Calu3 (cell line): Measurements from ENCODE around the gene HLA-F. TPM values are rescaled to one million over a fixed set of nuclear protein-coding genes. Genes with fewer than 3 reads are reported as not detected.

Source experiments
- BruUV-seq: library from RNA; stranded (reverse); fragments of 400-500 nt; replicated peaks from 2 replicates; lab custom pipeline; 2021; lab: Mats Ljungman, UMichigan
- CTCF ChIA-PET: fragments of 300-600 bp; sonication (Branson Sonifier 250); formaldehyde crosslinking; loops from one replicate; lab custom pipeline; 2022; ENCODE audit warnings: antibody characterized with exemption; lab: Charles Lee
- DNase-seq: peaks from one replicate; pipeline ENCODE4 v3.0.0; 2022
- H3K27ac Mint-ChIP-seq: one replicate; pipeline ENCODE4 v1.8.0; 2022; ENCODE audit warnings: mixed read lengths; ENCODE audit not compliant: unreplicated experiment
- H3K27me3 Mint-ChIP-seq: one replicate; pipeline ENCODE4 v1.8.0; 2022; ENCODE audit warnings: mixed read lengths; ENCODE audit not compliant: unreplicated experiment
- H3K36me3 Mint-ChIP-seq: one replicate; pipeline ENCODE4 v1.8.0; 2022; ENCODE audit warnings: mild to moderate bottlenecking, moderate library complexity, mixed read lengths; ENCODE audit not compliant: insufficient read depth, unreplicated experiment
- H3K4me1 Mint-ChIP-seq: one replicate; pipeline ENCODE4 v1.8.0; 2022; ENCODE audit warnings: mild to moderate bottlenecking, low read depth, mixed read lengths; ENCODE audit not compliant: unreplicated experiment
- H3K4me3 Mint-ChIP-seq: one replicate; pipeline ENCODE4 v1.8.0; 2022; ENCODE audit warnings: mild to moderate bottlenecking, low read depth, moderate library complexity, mixed read lengths; ENCODE audit not compliant: unreplicated experiment
- H3K9me3 Mint-ChIP-seq: one replicate; pipeline ENCODE4 v1.8.0; 2022; ENCODE audit warnings: low read depth, mixed read lengths; ENCODE audit not compliant: unreplicated experiment
- intact Hi-C: fragments of 100-400 bp; cut with micrococcal nuclease; formaldehyde crosslinking; loops from one replicate; pipeline ENCODE4 v1.10.0; 2022; ENCODE audit not compliant: unreplicated experiment
- total RNA-seq: library from RNA; stranded (reverse); gene quantifications from 2 replicates; pipeline ENCODE4 v1.2.3, GENCODE V29; 2022
- TF ChIP-seq, protein P1 (sequence below): fragments of 200-600 bp; IDR thresholded peaks from one replicate; pipeline ENCODE4 v1.8.0; 2022; ENCODE audit warnings: antibody characterized with exemption; ENCODE audit not compliant: unreplicated experiment

Gene HLA-F
- total RNA-seq, 1 experiment from 2014 or later: 57.9 TPM

DNA sequence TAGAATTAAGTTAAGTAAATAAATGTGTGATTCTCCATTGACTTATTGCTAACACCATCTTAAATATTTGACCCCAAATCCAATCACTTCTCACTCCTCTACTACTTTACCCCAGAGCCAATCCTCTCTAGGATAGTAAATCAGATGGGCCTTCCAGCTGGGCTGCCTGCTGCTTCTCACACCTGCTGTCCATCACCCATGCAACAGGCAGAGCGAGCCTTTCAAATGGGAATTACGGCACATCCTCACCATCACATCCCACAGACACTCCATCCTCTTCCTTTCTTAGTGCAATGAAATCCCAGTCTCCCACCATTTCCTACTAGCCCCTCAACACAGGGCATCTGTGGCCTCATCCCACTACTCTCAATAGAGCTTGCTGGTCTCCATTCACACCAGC is 34.0 kb downstream of the HLA-F start:
- Mint-ChIP-seq H3K4me1 (peaks cover 21% of the 10 kb centered on the region), H3K4me3 (no peak overlapping the region), H3K36me3 (peaks cover 10% of the 10 kb centered on the region), H3K9me3 (no peaks in the 10 kb centered on the region), H3K27ac (no peak overlapping the region), H3K27me3 (peaks cover 32% of the 10 kb centered on the region)
- CTCF ChIA-PET: no interaction called here
- no peak for DNase-seq
- BruUV-seq: no TSS peak
- TF ChIP-seq, protein P1, sequence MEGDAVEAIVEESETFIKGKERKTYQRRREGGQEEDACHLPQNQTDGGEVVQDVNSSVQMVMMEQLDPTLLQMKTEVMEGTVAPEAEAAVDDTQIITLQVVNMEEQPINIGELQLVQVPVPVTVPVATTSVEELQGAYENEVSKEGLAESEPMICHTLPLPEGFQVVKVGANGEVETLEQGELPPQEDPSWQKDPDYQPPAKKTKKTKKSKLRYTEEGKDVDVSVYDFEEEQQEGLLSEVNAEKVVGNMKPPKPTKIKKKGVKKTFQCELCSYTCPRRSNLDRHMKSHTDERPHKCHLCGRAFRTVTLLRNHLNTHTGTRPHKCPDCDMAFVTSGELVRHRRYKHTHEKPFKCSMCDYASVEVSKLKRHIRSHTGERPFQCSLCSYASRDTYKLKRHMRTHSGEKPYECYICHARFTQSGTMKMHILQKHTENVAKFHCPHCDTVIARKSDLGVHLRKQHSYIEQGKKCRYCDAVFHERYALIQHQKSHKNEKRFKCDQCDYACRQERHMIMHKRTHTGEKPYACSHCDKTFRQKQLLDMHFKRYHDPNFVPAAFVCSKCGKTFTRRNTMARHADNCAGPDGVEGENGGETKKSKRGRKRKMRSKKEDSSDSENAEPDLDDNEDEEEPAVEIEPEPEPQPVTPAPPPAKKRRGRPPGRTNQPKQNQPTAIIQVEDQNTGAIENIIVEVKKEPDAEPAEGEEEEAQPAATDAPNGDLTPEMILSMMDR: no peak
- intact Hi-C loops: no loop called here

DNA sequence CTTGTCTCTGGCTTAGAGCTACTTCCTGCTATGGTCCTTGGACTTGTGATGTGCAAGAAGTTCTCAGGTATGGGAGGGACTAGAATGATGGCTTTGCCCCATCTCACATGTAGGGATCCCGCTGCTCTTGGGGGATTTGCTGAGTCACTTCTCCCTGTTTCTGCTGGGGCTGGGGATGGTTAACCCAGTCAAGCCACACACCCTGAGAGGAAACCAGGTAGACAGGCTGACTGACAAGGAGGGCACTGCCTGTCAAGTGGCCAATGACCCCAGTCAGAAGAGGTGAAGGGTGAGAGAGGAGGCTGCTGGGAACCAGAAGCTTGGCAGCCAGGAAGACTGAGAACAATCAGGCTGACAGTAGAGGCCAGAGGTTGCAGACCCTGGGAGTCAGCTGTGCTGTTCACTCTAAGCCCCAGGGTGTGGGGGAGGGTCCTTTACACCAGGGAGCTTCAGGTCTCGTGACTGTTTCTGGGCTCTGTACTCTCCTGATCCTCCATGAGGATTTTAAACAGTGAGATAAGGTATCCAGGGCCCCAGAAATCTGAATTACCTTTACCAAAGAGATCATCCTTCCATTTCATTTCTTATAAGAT is 34.6 kb downstream of the HLA-F start:
- TF ChIP-seq, protein P1: no peak
- Mint-ChIP-seq H3K9me3 (no peaks in the 10 kb centered on the region), H3K27ac (no peak overlapping the region), H3K4me3 (no peak overlapping the region), H3K27me3 (peaks cover 32% of the 10 kb centered on the region), H3K36me3 (peaks cover 5% of the 10 kb centered on the region), H3K4me1 (peaks cover 25% of the 10 kb centered on the region)
- BruUV-seq: no TSS peak
- no peak for DNase-seq
- intact Hi-C loops: no loop called here
- CTCF ChIA-PET: interaction anchor here (1.0 to 2.4 kb wide), 2 partner anchors 9 to 107 kb away, joined by 3 to 8 read pairs; no protein-coding TSS in a partner anchor

DNA sequence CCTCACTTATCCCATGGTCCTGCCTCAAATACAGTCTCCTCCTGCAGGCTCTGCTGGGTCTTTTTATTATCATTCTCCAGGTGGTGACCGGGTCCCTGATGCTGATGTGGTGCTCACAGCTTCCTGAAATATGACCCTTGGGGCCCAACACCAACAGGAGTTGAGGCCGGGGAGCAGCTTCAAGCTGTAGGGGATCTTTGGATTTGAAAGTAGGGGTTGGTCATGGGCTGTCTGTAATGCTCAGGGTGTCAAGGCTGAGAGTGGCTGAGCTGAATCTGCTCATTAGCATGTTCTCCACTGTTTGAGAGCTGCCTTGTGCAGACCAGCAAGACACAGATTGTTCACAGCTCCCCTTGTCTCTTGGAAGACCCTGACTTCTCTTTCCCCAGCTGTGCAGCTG is 35.5 kb downstream of the HLA-F start:
- Mint-ChIP-seq H3K4me1 (peaks cover 28% of the 10 kb centered on the region), H3K9me3 (no peaks in the 10 kb centered on the region), H3K27me3 (peaks cover 32% of the 10 kb centered on the region), H3K27ac (no peak overlapping the region), H3K36me3 (no peaks in the 10 kb centered on the region), H3K4me3 (no peak overlapping the region)
- intact Hi-C loops: no loop called here
- no peak for DNase-seq
- TF ChIP-seq, protein P1: no peak
- CTCF ChIA-PET: interaction anchor here (1.0 to 2.4 kb wide), 2 partner anchors 10 to 108 kb away, joined by 3 to 8 read pairs; no protein-coding TSS in a partner anchor
- no TSS peak for BruUV-seq

DNA sequence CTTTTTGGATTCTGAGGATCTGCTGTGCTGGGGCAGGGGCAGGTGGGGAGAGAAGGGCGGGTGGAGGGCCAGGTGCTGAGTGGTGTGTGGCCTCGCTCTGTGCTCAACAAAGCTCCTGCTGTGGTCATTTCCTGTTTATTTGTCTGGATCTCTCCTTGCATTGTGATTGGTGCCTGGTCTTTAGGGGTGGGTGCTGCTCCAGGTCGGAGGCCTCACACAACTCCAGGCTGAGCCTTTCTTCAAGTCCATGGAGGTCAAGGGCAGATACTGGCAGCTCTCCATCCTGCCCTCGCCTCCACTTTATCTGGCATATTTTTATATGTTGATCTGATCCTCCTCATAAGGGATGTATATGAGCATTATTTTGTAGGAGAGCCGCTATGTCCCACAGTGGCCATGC is 36.2 kb downstream of the HLA-F start:
- Mint-ChIP-seq H3K27me3 (peaks cover 32% of the 10 kb centered on the region), H3K36me3 (no peaks in the 10 kb centered on the region), H3K27ac (no peak overlapping the region), H3K4me1 (peaks cover 35% of the 10 kb centered on the region), H3K4me3 (no peak overlapping the region), H3K9me3 (no peaks in the 10 kb centered on the region)
- TF ChIP-seq, protein P1: no peak
- CTCF ChIA-PET: interaction anchor here (2.4 kb wide), 1 partner anchor 11 kb away, joined by 8 read pairs; no protein-coding TSS in a partner anchor
- no peak for DNase-seq
- intact Hi-C loops: no loop called here
- BruUV-seq: no TSS peak
